IMR-90 (cell line): ENCODE measurements around the gene RPS23.

Experiments used
- BHLHE40 ChIP-seq: fragments of 150-350 bp; IDR thresholded peaks from 2 replicates; pipeline ENCODE4 v1.6.1; 2016; ENCODE audit warnings: mild to moderate bottlenecking, low read depth, low read length
- CEBPB ChIP-seq: IDR thresholded peaks from 2 replicates; pipeline ENCODE4 v1.6.1; 2012; ENCODE audit warnings: low read depth, low read length, improper control_type of control experiment
- CTCF ChIP-seq: conservative IDR thresholded peaks from 2 replicates; pipeline ENCODE4 v1.5.1; 2012; ENCODE audit warnings: mild to moderate bottlenecking, low read depth, low read length, improper control_type of control experiment
- ELK1 ChIP-seq: fragments of 150-350 bp; IDR thresholded peaks from 2 replicates; pipeline ENCODE4 v1.6.1; 2016; ENCODE audit warnings: low read depth, mild to moderate bottlenecking, low read length, moderate library complexity, borderline replicate concordance
- FOS ChIP-seq: fragments of 150-350 bp; IDR thresholded peaks from 2 replicates; pipeline ENCODE4 v1.6.1; 2016; ENCODE audit warnings: low read depth, low read length
- MAFK ChIP-seq: IDR thresholded peaks from 2 replicates; pipeline ENCODE4 v1.6.1; 2012; ENCODE audit warnings: low read depth, low read length, improper control_type of control experiment
- MXI1 ChIP-seq: IDR thresholded peaks from 2 replicates; pipeline ENCODE4 v1.6.1; 2012; ENCODE audit warnings: low read depth, mild to moderate bottlenecking, low read length, moderate library complexity, borderline replicate concordance
- POLR2A ChIP-seq: IDR thresholded peaks from 2 replicates; pipeline ENCODE4 v1.6.1; 2012; ENCODE audit warnings: mild to moderate bottlenecking, low read depth, low read length
- RAD21 ChIP-seq: IDR thresholded peaks from 2 replicates; pipeline ENCODE4 v1.6.1; 2012; ENCODE audit warnings: low read length, improper control_type of control experiment
- RCOR1 ChIP-seq: IDR thresholded peaks from 2 replicates; pipeline ENCODE4 v1.6.1; 2012; ENCODE audit warnings: mild to moderate bottlenecking, low read length, improper control_type of control experiment; ENCODE audit not compliant: insufficient replicate concordance
- SMC3 ChIP-seq: fragments of 150-350 bp; IDR thresholded peaks from 2 replicates; pipeline ENCODE4 v1.6.1; 2016; ENCODE audit warnings: low read depth, mild to moderate bottlenecking, antibody characterized with exemption, low read length, moderate library complexity
- USF2 ChIP-seq: fragments of 150-350 bp; IDR thresholded peaks from 2 replicates; pipeline ENCODE4 v1.6.1; 2017; ENCODE audit warnings: mild to moderate bottlenecking, antibody characterized with exemption, low read length, low read depth

DNA sequence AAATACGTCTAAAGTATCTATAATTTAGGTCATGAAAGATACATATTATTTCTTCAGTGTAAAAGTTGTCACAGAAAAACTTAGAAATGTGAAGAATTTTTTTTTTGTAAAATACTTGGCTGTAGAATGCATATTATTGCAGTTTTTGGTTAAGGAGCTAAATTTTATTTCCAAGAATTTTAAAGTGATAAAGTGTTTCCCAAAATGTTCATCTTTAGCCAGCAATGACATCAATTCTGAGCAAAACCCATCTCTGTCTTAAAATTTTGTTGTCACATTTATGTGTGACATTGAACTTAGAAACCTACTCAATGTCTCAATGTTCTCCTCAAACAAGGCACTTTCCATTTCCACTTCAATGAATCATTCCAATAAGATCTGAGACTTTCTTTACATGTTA is 47.8 kb upstream of the RPS23 start:
- TF ChIP-seq MXI1 = no peak
- TF ChIP-seq POLR2A = no peak
- TF ChIP-seq CTCF = no peak
- no peak for TF ChIP-seq SMC3
- no peak for TF ChIP-seq CEBPB
- no peak for TF ChIP-seq MAFK
- TF ChIP-seq FOS = no peak
- no peak for TF ChIP-seq RAD21
- TF ChIP-seq RCOR1 = no peak
- no peak for TF ChIP-seq ELK1
- TF ChIP-seq USF2 = no peak
- TF ChIP-seq BHLHE40 = no peak
